Measurements from ENCODE around the gene ATP11A.

ATP11A gene

GRCh38 chr13:112690283-112690929 lies 568 bp downstream of the ATP11A start:
- Histone ChIP-seq H3K4me2 (ENCODE audit: insufficient read depth, low read length) (peak overlapping the region; percentile 86), H3K27ac (ENCODE audit: low read length) (peak overlapping the region; percentile 68), H3K4me3 (ENCODE audit: low read depth in 1 of 2, low read length in 2 of 2) (peak overlapping the region; percentile 92), H4K20me1 (ENCODE audit: insufficient read depth, low read length) (peaks cover 37% of the 10 kb centered on the region), H3K36me3 (ENCODE audit: insufficient read depth, low read length) (0 out of 2 replicates have a peak, but pooled peaks cover 3% of the 10 kb centered on the region), H3K4me1 (ENCODE audit: insufficient read depth, low read length) (peaks cover 38% of the 10 kb centered on the region), H3K79me2 (ENCODE audit: insufficient read depth, low read length) (peaks cover 62% of the 10 kb centered on the region), H3K9me3 (ENCODE audit: insufficient read depth, low read length, severe bottlenecking) (no peaks in the 10 kb centered on the region), H2AFZ (ENCODE audit: low read depth, low read length) (peak overlapping the region; percentile 68), H3K27me3 (ENCODE audit: insufficient read depth, low read length, poor library complexity) (no peaks in the 10 kb centered on the region), H3K9ac (ENCODE audit: low read depth, low read length) (peak overlapping the region; percentile 93)
- TF ChIP-seq, protein P1, sequence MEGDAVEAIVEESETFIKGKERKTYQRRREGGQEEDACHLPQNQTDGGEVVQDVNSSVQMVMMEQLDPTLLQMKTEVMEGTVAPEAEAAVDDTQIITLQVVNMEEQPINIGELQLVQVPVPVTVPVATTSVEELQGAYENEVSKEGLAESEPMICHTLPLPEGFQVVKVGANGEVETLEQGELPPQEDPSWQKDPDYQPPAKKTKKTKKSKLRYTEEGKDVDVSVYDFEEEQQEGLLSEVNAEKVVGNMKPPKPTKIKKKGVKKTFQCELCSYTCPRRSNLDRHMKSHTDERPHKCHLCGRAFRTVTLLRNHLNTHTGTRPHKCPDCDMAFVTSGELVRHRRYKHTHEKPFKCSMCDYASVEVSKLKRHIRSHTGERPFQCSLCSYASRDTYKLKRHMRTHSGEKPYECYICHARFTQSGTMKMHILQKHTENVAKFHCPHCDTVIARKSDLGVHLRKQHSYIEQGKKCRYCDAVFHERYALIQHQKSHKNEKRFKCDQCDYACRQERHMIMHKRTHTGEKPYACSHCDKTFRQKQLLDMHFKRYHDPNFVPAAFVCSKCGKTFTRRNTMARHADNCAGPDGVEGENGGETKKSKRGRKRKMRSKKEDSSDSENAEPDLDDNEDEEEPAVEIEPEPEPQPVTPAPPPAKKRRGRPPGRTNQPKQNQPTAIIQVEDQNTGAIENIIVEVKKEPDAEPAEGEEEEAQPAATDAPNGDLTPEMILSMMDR (IDR thresholded peaks at IDR 0.05; ENCODE audit: borderline replicate concordance, extremely low read depth, low read length, poor library complexity, severe bottlenecking), result no peak
- TF ChIP-seq EZH2 (IDR thresholded peaks at IDR 0.05; ENCODE audit: borderline replicate concordance, low read depth, low read length, severe bottlenecking), result no peak
- DNase-seq, result peak; percentile 48
- ATAC-seq (ENCODE audit: insufficient read depth, low read depth), result peak; percentile 36

DNA sequence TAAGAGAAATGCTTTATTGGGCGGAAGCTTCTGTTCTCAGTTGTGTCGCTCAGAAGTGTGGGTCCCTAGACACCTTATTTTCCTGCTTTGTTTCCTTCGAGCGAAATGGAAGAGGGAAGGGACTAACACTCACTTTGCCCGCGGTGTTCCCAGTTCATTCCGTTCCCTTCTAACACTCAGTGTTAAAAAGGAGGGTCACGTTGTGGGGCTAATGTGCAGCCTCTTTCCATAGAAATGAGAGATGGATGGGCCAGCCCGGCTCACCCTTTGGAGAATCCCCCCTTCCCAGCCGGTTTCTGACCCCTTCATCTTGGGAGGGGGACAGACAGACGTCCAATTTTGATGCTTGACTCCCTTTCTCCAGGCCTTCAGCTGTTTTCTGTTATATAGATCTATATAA lies 2.3 kb downstream of the ATP11A start:
- ATAC-seq (ENCODE audit: insufficient read depth, low read depth), result no peak
- H3K4me2 ChIP-seq (ENCODE audit: insufficient read depth, low read length), result peak overlapping the region; percentile 86
- no peak overlapping the region for H2AFZ ChIP-seq (ENCODE audit: low read depth, low read length)
- H4K20me1 ChIP-seq (ENCODE audit: insufficient read depth, low read length), result peaks cover 52% of the 10 kb centered on the region
- peaks cover 10% of the 10 kb centered on the region; the same call in 1 of the 2 replicates for H3K36me3 ChIP-seq (ENCODE audit: insufficient read depth, low read length)
- H3K4me3 ChIP-seq (ENCODE audit: low read depth in 1 of 2, low read length in 2 of 2), result peak overlapping the region in 1 of 2 experiments; percentile 92; a peak in 2 of 4 replicates
- H3K4me1 ChIP-seq (ENCODE audit: insufficient read depth, low read length), result peaks cover 38% of the 10 kb centered on the region
- peaks cover 79% of the 10 kb centered on the region for H3K79me2 ChIP-seq (ENCODE audit: insufficient read depth, low read length)
- H3K9ac ChIP-seq (ENCODE audit: low read depth, low read length), result peak overlapping the region; percentile 93; the same call in 1 of the 2 replicates
- H3K27me3 ChIP-seq (ENCODE audit: insufficient read depth, low read length, poor library complexity), result no peaks in the 10 kb centered on the region
- TF ChIP-seq, protein P1 (IDR thresholded peaks at IDR 0.05; ENCODE audit: borderline replicate concordance, extremely low read depth, low read length, poor library complexity, severe bottlenecking), result no peak
- TF ChIP-seq EZH2 (IDR thresholded peaks at IDR 0.05; ENCODE audit: borderline replicate concordance, low read depth, low read length, severe bottlenecking), result no peak
- H3K9me3 ChIP-seq (ENCODE audit: insufficient read depth, low read length, severe bottlenecking), result no peaks in the 10 kb centered on the region
- H3K27ac ChIP-seq (ENCODE audit: low read length), result no peak overlapping the region
- no peak for DNase-seq

DNA sequence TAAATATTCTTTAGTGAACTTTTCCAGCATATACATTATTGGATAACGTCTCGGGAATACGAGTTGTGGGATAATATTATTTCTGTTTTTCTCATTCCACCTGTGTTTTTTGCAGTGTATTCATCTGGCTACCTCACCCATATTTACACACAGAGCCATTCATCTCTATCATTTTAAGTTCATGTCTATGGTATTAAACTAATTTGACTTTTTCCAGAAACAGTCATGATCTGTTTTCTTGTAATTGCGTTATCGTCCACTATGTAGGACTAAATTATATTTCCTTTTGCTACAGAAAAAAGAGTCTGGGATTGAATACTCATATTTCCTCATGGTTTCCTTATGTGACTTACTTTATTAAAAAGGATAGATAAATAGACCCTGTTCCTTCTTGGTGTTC lies 2.7 kb downstream of the ATP11A start:
- DNase-seq, result no peak
- H3K4me1 ChIP-seq (ENCODE audit: insufficient read depth, low read length), result peaks cover 38% of the 10 kb centered on the region
- peak overlapping the region; percentile 86 for H3K4me2 ChIP-seq (ENCODE audit: insufficient read depth, low read length)
- no peak overlapping the region for H3K27ac ChIP-seq (ENCODE audit: low read length)
- H3K4me3 ChIP-seq (ENCODE audit: low read depth in 1 of 2, low read length in 2 of 2), result peak overlapping the region in 1 of 2 experiments; percentile 92; a peak in 1 of 4 replicates
- H3K36me3 ChIP-seq (ENCODE audit: insufficient read depth, low read length), result peaks cover 10% of the 10 kb centered on the region; the same call in 1 of the 2 replicates
- no peaks in the 10 kb centered on the region for H3K9me3 ChIP-seq (ENCODE audit: insufficient read depth, low read length, severe bottlenecking)
- no peak for ATAC-seq (ENCODE audit: insufficient read depth, low read depth)
- no peak overlapping the region for H2AFZ ChIP-seq (ENCODE audit: low read depth, low read length)
- H3K27me3 ChIP-seq (ENCODE audit: insufficient read depth, low read length, poor library complexity), result no peaks in the 10 kb centered on the region
- peaks cover 54% of the 10 kb centered on the region for H4K20me1 ChIP-seq (ENCODE audit: insufficient read depth, low read length)
- TF ChIP-seq, protein P1 (IDR thresholded peaks at IDR 0.05; ENCODE audit: borderline replicate concordance, extremely low read depth, low read length, poor library complexity, severe bottlenecking), result no peak
- no peak for TF ChIP-seq EZH2 (IDR thresholded peaks at IDR 0.05; ENCODE audit: borderline replicate concordance, low read depth, low read length, severe bottlenecking)
- H3K9ac ChIP-seq (ENCODE audit: low read depth, low read length), result no peak overlapping the region
- H3K79me2 ChIP-seq (ENCODE audit: insufficient read depth, low read length), result peaks cover 82% of the 10 kb centered on the region

Measured in DND-41 (cell line).